C4-2B (cell line): ENCODE measurements around the gene PIMREG.

ENCODE experiments used
- H3K27ac ChIP-seq: fragments of 450-650 bp; 2 replicates; pipeline ENCODE4 v1.5.1; 2017
- ZFX ChIP-seq: fragments of 450-650 bp; IDR thresholded peaks from 2 replicates; pipeline ENCODE4 v1.6.1; 2017
- TF ChIP-seq, protein P1 (sequence below): fragments of 450-650 bp; conservative IDR thresholded peaks from 2 replicates; pipeline ENCODE4 v1.5.1; 2017; ENCODE audit warnings: mild to moderate bottlenecking

The PIMREG gene

GRCh38 chr17:6463616-6464445 lies 19.6 kb downstream of the PIMREG start:
- H3K27ac ChIP-seq: no peak overlapping the region
- TF ChIP-seq, protein P1, sequence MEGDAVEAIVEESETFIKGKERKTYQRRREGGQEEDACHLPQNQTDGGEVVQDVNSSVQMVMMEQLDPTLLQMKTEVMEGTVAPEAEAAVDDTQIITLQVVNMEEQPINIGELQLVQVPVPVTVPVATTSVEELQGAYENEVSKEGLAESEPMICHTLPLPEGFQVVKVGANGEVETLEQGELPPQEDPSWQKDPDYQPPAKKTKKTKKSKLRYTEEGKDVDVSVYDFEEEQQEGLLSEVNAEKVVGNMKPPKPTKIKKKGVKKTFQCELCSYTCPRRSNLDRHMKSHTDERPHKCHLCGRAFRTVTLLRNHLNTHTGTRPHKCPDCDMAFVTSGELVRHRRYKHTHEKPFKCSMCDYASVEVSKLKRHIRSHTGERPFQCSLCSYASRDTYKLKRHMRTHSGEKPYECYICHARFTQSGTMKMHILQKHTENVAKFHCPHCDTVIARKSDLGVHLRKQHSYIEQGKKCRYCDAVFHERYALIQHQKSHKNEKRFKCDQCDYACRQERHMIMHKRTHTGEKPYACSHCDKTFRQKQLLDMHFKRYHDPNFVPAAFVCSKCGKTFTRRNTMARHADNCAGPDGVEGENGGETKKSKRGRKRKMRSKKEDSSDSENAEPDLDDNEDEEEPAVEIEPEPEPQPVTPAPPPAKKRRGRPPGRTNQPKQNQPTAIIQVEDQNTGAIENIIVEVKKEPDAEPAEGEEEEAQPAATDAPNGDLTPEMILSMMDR: no peak

DNA sequence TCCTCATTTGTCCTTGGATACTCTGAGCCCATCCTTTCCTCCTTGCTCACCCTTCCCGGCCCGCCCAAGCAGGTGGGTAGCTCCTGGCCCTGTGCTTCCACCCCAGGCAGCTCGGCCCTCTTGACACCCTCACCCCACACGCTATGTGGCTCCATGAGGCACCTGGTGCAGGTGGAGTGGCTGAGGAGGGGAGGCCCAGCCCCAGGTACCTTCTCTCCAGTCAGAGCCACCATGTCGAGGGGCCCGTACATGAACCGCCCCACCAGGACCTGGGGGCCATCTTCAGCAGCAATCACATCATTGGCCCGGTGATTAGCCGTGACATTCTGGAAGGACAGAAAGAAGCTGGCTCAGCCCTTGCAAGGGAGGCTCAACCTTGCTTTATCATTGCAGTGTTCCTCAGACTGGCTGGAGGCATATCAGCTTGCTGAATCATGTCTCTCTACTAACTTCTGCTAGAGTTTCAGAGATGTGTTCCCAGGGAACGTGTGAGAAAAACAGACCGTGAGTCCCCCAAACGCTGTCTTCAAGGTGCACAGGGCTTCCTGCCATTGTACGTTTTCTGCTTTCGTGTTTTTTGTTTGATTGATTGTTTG lies 20.3 kb downstream of the PIMREG start:
- no peak overlapping the region for H3K27ac ChIP-seq
- no peak for TF ChIP-seq ZFX
- TF ChIP-seq, protein P1: no peak

DNA sequence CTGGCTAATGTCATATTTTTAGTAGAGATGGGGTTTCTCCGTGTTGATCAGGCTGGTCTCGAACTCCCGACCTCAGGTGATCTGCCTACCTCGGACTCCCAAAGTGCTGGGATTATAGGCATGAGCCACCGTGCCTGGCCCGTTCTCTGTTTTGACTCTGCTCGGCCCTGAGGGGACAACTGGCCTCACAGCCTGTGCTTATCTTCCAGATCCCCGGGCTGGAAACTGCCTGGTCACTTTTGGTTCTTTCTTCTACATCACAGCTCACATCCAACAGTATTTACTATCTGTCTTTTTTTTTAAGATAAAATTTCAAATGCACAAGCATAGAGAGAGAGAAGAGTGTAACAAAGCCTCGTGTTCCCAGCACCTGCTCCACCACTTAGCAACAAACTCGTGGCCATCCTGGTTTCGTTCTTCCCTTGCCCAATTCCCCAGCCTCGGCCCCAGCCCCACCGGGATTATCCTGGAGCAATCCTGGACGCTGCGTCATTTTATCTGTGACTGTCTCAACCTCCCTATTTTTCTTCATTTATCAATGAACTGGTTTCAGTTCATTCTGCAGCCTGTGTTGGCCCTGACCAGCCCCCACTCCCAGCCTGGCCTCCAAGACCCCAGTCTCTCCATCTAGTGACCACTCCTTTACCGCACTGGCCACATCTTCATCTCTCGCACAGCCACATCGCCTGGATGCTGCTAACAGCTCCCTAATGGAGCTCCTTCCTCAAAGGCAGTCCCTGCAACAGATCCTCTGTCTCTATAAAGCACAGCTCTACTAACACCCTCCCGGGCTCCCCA lies 21.1 kb downstream of the PIMREG start:
- H3K27ac ChIP-seq: no peak overlapping the region
- no peak for TF ChIP-seq ZFX

DNA sequence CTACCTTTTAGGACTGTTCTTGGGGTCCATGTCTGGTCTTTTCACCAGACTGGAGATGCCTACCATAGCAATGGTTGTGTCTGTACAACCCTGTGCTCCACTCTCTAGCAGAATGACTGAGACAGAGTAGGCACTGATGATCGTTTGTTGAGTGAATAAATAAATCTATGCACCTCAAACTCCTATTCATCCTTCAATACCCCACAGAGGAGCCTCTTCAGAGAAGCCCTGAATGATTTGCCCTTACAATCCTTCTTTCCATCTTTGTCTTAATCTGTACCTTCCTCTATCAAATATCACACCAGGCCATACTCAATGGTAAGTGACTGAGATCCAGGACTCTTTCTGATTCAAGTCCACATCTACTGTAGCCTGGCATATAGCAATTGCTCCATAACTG lies 23.3 kb downstream of the PIMREG start:
- no peak overlapping the region for H3K27ac ChIP-seq
- TF ChIP-seq ZFX: no peak
- TF ChIP-seq, protein P1: no peak

- no peak overlapping the region for H3K27ac ChIP-seq
- no peak for TF ChIP-seq ZFX
- TF ChIP-seq, protein P1: no peak
These were observed 24.0 kb downstream of the PIMREG start for GRCh38 chr17:6468051-6468790.

DNA sequence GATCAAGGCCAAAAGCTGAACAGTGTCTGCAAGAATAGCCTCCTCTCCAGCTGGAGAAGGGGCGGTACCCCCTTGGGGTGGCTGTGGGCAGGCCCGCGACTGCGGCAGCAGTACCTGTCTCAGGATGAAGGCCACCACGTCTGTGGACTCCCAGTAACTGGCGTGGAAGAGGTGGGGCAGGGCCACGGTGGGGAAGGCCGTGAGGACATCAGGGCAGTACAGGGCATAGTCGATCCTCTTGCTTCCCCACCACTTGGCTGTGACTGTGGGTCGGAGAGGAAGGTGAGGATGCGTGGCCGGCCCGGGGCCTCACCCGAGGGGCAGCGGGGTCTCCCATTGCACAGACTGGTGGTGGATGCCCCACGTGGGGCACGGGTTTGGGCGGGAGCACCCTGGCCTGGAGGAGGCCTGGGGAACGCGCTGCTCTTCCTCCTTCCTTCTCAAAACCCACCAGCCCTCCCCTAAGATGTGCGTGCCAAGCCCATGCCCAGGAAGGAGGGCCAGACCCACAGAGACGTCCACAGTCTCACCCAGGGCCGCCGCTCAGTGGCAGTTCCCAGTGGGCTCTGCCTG lies 26.0 kb downstream of the PIMREG start:
- H3K27ac ChIP-seq: no peak overlapping the region
- no peak for TF ChIP-seq ZFX
- TF ChIP-seq, protein P1: no peak

GRCh38 chr17:6470751-6471521 lies 26.7 kb downstream of the PIMREG start:
- H3K27ac ChIP-seq: no peak overlapping the region
- TF ChIP-seq, protein P1: no peak
- TF ChIP-seq ZFX: no peak
